HG03442 (cell line): Measurements from ENCODE around the gene PRDM12.

ENCODE experiments used
- ATAC-seq: cut with Tn5 transposase; IDR thresholded peaks from one replicate; pipeline ENCODE4 v1.9.1; 2021; ENCODE audit warnings: mild to moderate bottlenecking, moderate library complexity; ENCODE audit not compliant: unreplicated experiment

PRDM12 gene

GRCh38 chr9:130714586-130715110 is 50.3 kb downstream of the PRDM12 start:
- no peak for ATAC-seq

GRCh38 chr9:130715270-130715669 is 50.9 kb downstream of the PRDM12 start:
- ATAC-seq = no peak

GRCh38 chr9:130718562-130718961 is 54.2 kb downstream of the PRDM12 start:
- no peak for ATAC-seq

GRCh38 chr9:130720762-130721161 is 56.4 kb downstream of the PRDM12 start:
- ATAC-seq = no peak

- no peak for ATAC-seq
These were observed 64.3 kb downstream of the PRDM12 start for GRCh38 chr9:130728721-130729120.

- no peak for ATAC-seq
These were observed 64.8 kb downstream of the PRDM12 start for GRCh38 chr9:130729145-130729544.

- ATAC-seq = no peak
These were observed 67.0 kb downstream of the PRDM12 start for GRCh38 chr9:130731355-130731754.

- ATAC-seq = no peak
These were observed 67.7 kb downstream of the PRDM12 start for GRCh38 chr9:130732136-130732535.
